Measurements from ENCODE around the gene AFF3.

Gene AFF3

GRCh38 chr2:99850084-99850710 lies 292.2 kb downstream of the AFF3 start:
- no peak for DNase-seq

GRCh38 chr2:99846462-99847107 lies 295.8 kb downstream of the AFF3 start:
- no peak for DNase-seq

- no peak for DNase-seq
Observed at GRCh38 chr2:99845296-99845695, 297.1 kb downstream of the AFF3 start.

- DNase-seq: no peak
Observed at GRCh38 chr2:99842451-99842850, 299.9 kb downstream of the AFF3 start.

GRCh38 chr2:99841749-99842148 lies 300.6 kb downstream of the AFF3 start:
- no peak for DNase-seq

- no peak for DNase-seq
Observed at GRCh38 chr2:99840831-99841230, 301.6 kb downstream of the AFF3 start.

- DNase-seq: no peak
Observed at GRCh38 chr2:99836690-99837605, 305.4 kb downstream of the AFF3 start.

- DNase-seq: no peak
Observed at GRCh38 chr2:99834426-99834825, 308.0 kb downstream of the AFF3 start.

- no peak for DNase-seq
Observed at GRCh38 chr2:99833586-99834201, 308.7 kb downstream of the AFF3 start.

GRCh38 chr2:99832926-99833325 lies 309.5 kb downstream of the AFF3 start:
- DNase-seq: no peak

- no peak for DNase-seq
Observed at GRCh38 chr2:99831772-99832171, 310.6 kb downstream of the AFF3 start.

GRCh38 chr2:99827296-99827999 lies 314.9 kb downstream of the AFF3 start:
- no peak for DNase-seq

GRCh38 chr2:99825630-99826029 lies 316.8 kb downstream of the AFF3 start:
- no peak for DNase-seq

GRCh38 chr2:99824758-99825157 lies 317.6 kb downstream of the AFF3 start:
- DNase-seq: no peak

GRCh38 chr2:99822474-99823207 lies 319.7 kb downstream of the AFF3 start:
- no peak for DNase-seq

GRCh38 chr2:99821984-99822383 lies 320.4 kb downstream of the AFF3 start:
- no peak for DNase-seq

GRCh38 chr2:99821572-99821971 lies 320.8 kb downstream of the AFF3 start:
- DNase-seq: no peak

- DNase-seq: no peak
Observed at GRCh38 chr2:99821039-99821438, 321.4 kb downstream of the AFF3 start.

- DNase-seq: peak; percentile 17 to 57
Observed at GRCh38 chr2:99819766-99820165, 322.6 kb downstream of the AFF3 start.

- no peak for DNase-seq
Observed at GRCh38 chr2:99818842-99819241, 323.5 kb downstream of the AFF3 start.

- no peak for DNase-seq
Observed at GRCh38 chr2:99816908-99817307, 325.5 kb downstream of the AFF3 start.

GRCh38 chr2:99812426-99812825 lies 330.0 kb downstream of the AFF3 start:
- no peak for DNase-seq

All from NCI-H187 (cell line).